Skeletal muscle satellite cell (primary cell): Measurements from ENCODE around the gene MYH13.

Source experiments
- H3K27me3 ChIP-seq: 2 replicates; pipeline ENCODE4 v1.7.0; 2013; ENCODE audit warnings: low read length; ENCODE audit not compliant: control insufficient read depth, insufficient read depth
- H3K36me3 ChIP-seq: 2 replicates; pipeline ENCODE4 v1.7.0; 2013; ENCODE audit warnings: mild to moderate bottlenecking, control low read depth, low read length; ENCODE audit not compliant: insufficient read depth
- H3K4me1 ChIP-seq: 2 replicates; pipeline ENCODE4 v1.7.0; 2013; ENCODE audit warnings: low read length; ENCODE audit not compliant: control insufficient read depth, insufficient read depth
- H3K4me2 ChIP-seq: 2 replicates; pipeline ENCODE4 v1.7.0; 2013; ENCODE audit warnings: mild to moderate bottlenecking, low read length
- H3K4me3 ChIP-seq: 2 replicates; pipeline ENCODE4 v1.7.0; 2013; ENCODE audit warnings: low read length
- H3K9ac ChIP-seq: 2 replicates; pipeline ENCODE4 v1.7.0; 2013; ENCODE audit warnings: mild to moderate bottlenecking, low read depth, low read length, moderate library complexity
- H3K9me3 ChIP-seq: replicated peaks from 2 replicates; pipeline ENCODE4 v1.7.0; 2013; ENCODE audit warnings: mild to moderate bottlenecking, control low read depth, low read length

The MYH13 gene

DNA sequence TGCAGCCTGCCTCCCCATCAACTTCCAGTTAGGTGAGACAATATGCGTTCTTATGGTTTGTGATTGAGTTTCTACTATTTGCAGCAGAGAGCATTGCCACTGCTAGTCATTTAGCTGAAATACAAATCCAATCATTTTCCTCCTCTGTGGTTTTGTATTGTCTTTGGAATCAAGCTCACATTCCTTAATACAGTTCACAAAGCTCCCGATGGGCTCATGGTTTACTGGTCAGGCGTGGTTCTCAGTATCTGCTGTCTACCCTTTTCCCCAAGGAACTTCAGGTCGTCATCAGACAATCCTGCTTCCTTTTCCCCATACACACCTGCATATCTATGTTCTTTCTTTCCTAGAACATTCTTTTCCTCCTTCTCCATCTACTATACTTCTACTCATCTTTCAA is 104.8 kb downstream of the MYH13 start:
- Histone ChIP-seq H3K4me3 (no peak overlapping the region), H3K4me2 (no peak overlapping the region), H3K9me3 (no peaks in the 10 kb centered on the region), H3K9ac (no peak overlapping the region), H3K4me1 (no peaks in the 10 kb centered on the region), H3K36me3 (no peaks in the 10 kb centered on the region), H3K27me3 (no peaks in the 10 kb centered on the region)

DNA sequence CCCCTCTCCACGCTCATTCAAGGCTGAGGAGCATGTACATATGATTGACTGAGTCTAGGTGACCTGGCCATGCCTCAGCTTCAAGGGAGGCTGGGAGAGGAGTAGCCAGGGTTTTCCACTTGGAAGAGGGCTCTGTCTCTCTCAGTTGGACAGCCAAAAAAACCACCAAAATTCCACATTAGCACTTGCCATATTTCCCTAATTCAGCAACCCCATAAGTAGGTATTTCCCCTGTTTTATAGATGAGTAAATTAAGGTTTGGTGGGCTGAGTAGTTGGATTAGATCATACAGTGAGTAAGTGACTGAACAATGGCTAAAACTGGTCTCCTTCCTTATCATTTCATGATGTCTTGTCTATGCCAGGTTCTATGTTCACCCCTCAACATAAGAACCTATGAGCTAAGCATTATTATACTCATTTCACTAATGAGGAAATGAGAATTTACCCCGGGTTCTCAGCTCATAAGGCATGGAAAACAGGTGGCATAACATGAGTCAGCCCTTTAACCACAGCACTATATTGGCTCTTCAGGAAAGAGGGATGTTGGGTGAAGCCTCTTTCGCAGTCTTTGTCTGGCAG is 106.4 kb downstream of the MYH13 start:
- no peak overlapping the region for H3K4me2 ChIP-seq
- no peaks in the 10 kb centered on the region for H3K4me1 ChIP-seq
- H3K9me3 ChIP-seq: no peaks in the 10 kb centered on the region
- H3K36me3 ChIP-seq: no peaks in the 10 kb centered on the region
- H3K27me3 ChIP-seq: no peaks in the 10 kb centered on the region
- H3K4me3 ChIP-seq: no peak overlapping the region
- no peak overlapping the region for H3K9ac ChIP-seq

DNA sequence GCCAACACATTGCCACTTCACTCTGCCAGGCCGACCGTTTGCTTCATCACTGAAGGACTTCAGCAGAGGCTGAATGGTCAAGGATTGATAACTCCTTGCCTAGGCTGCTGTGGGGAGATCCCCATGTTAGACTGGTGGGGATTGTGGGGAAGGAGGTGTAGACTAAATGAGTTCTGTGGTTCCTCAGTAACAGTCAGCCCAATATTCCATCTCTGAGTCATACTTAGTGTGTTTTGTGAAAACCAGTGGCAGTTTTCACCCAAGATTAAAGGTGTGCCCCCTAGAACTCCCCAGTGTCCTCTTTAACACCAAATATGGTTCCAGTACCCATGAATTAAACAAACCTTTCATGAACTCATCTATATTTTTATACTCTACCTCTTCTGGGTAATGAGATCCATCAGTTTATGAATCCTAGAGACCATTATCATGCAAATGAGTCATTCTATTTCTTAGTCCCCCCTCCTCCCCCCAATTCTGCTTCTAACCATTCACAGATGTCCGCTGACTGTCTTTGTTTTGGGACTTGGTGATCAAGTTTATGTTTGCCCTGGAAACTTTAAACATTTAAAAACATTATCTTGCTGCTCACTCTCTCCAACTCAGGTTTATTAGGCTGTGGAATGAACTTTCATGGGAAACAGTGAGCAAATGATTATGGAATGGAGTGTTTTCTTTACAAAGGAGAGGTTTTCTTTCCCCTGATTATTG is 107.6 kb downstream of the MYH13 start:
- H3K27me3 ChIP-seq: no peaks in the 10 kb centered on the region
- H3K9me3 ChIP-seq: no peaks in the 10 kb centered on the region
- H3K4me1 ChIP-seq: no peaks in the 10 kb centered on the region
- no peak overlapping the region for H3K4me3 ChIP-seq
- H3K9ac ChIP-seq: no peak overlapping the region
- H3K4me2 ChIP-seq: no peak overlapping the region
- H3K36me3 ChIP-seq: no peaks in the 10 kb centered on the region

DNA sequence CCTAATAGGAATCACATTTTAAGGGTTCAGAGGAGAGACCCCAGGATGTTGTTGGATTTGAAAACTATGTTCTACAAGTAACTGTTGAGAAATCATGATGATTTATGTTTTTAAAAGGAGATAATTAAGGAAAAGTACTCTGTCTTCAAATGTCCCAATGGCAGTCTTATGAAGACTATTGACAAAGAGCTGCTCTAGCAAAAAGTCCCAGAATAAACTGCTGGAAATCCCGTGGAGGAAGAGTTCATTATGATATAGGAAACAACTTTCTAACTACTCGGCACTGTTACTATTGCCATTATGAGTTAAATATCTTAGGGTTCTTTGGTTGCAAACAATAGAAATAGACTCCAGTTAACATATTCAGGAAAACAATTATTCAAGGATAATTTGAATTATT is 108.8 kb downstream of the MYH13 start:
- H3K9me3 ChIP-seq: no peaks in the 10 kb centered on the region

DNA sequence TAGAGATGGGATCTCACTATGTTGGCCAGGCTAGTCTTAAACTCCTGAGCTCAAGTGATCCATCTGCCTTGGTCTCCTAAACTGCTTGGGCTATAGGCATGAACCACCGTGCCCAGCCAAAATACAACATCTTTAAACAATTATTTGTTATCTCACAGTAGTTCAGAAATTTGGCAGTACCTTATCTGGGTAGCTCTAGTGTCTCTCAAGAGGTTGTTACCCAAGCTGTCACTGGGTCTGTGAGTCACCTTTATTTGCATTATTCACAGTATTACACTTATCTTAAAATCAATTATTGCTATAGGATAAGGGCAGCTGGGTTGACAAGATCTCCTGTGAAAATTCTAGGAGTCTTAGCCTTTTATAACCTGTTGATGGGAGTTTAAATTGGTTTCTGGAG is 110.4 kb downstream of the MYH13 start:
- H3K4me1 ChIP-seq: no peaks in the 10 kb centered on the region
- no peak overlapping the region for H3K4me3 ChIP-seq
- H3K36me3 ChIP-seq: no peaks in the 10 kb centered on the region
- H3K9ac ChIP-seq: no peak overlapping the region
- H3K4me2 ChIP-seq: no peak overlapping the region
- no peaks in the 10 kb centered on the region for H3K27me3 ChIP-seq
- H3K9me3 ChIP-seq: no peaks in the 10 kb centered on the region

More for the DNA sequence above, 108.8 kb downstream of the MYH13 start:
- Histone ChIP-seq H3K4me1 (no peaks in the 10 kb centered on the region), H3K4me3 (no peak overlapping the region), H3K9ac (no peak overlapping the region), H3K4me2 (no peak overlapping the region), H3K36me3 (no peaks in the 10 kb centered on the region), H3K27me3 (no peaks in the 10 kb centered on the region)

DNA sequence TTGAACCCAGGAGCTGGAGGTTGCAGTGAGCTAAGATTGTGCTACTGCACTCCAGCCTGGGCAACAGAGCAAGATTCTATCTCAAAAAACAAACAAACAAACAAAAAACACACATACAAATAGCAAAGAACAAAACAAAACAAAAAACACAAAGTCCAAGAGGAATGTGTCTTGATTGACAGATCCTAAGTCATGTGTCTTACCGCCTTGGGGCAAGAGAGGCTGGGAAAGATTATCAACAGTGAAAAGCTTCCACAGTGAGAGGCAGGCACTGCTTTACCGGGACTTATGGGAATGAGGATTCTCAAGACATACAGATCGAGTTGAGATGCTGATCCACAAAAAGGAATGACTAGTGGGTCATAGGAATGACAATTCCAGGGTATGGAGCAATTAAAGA is 111.7 kb downstream of the MYH13 start:
- H3K4me1 ChIP-seq: no peaks in the 10 kb centered on the region
- H3K4me3 ChIP-seq: no peak overlapping the region
- H3K36me3 ChIP-seq: no peaks in the 10 kb centered on the region
- H3K9me3 ChIP-seq: no peaks in the 10 kb centered on the region
- no peak overlapping the region for H3K9ac ChIP-seq
- H3K27me3 ChIP-seq: no peaks in the 10 kb centered on the region
- no peak overlapping the region for H3K4me2 ChIP-seq

DNA sequence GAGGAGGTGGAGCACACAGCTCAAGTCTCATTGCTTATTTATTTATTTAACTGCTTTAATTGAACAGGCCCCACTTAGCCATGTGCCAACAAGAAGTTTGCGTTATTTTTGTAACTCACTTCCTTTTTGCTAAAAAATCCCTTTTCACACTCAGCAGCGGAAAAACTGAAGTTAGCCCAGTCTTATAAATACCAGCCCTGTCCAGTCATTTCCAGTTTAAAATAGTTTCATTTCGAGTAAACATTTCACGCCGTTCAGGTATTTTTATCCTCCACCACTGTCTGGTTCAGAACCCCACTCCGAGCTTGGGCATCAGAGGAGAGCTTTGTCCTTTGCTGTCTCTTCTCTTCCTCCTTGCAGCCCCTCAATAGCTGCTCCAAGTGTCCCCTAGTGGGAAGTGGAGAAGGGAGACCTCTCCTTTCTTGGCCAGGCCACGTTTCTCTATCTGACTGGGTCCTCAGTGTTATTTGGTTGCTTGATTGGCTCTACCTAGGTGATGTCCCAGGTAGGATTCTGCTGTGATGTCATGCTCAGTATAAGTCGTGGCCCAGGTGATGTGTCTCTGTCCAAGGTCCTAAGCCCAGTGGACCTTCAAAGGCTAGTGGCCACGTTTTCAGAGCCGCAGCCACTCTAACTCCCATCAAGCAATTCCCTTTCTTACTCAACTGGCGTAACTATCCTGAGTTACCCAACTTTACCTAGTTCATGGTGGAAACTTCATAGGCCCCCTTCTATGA is 121.4 kb downstream of the MYH13 start:
- H3K4me2 ChIP-seq: no peak overlapping the region
- no peaks in the 10 kb centered on the region for H3K27me3 ChIP-seq
- peaks cover 3% of the 10 kb centered on the region for H3K9me3 ChIP-seq
- H3K4me3 ChIP-seq: no peak overlapping the region
- no peaks in the 10 kb centered on the region for H3K36me3 ChIP-seq
- no peaks in the 10 kb centered on the region for H3K4me1 ChIP-seq
- no peak overlapping the region for H3K9ac ChIP-seq
